H1 (cell line): ENCODE results near the gene COPS9. TPM values are rescaled to one million over a fixed set of nuclear protein-coding genes. Genes with fewer than 3 reads are reported as not detected.

Experiments used
- CTCF ChIA-PET: fragments of 300-600 bp; sonication (Branson Sonifier 250); formaldehyde crosslinking; loops from one replicate; lab custom pipeline; 2021; ENCODE audit not compliant: partially characterized antibody; lab: Charles Lee
- POLR2A ChIA-PET: fragments of 300-600 bp; sonication (Branson Sonifier 250); formaldehyde crosslinking; loops from one replicate; lab custom pipeline; 2021; ENCODE audit warnings: inconsistent platforms; ENCODE audit not compliant: partially characterized antibody; lab: Charles Lee
- DNase-seq, 2 experiments: peaks; one replicate each; pipeline versions ENCODE4 v3.0.0 to v3.0.0-alpha.2; 2010 to 2022; ENCODE audit warnings: low spot score in 2 of 2, low read depth in 1 of 2, mixed read lengths in 1 of 2
- FAIRE-seq: peaks from 2 replicates; lab custom pipeline; 2011; peaks lifted over from hg19 to GRCh38; lab: Jason Lieb, UNC
- H2AFZ ChIP-seq: 2 replicates; pipeline ENCODE4 v1.8.1; 2012; ENCODE audit warnings: low read length, inconsistent platforms
- H2AK5ac ChIP-seq: 2 replicates; pipeline ENCODE4 v1.6.1; 2013; ENCODE audit warnings: low read depth, low read length
- H2BK120ac ChIP-seq: replicated peaks from 2 replicates; pipeline ENCODE3; 2013; ENCODE audit warnings: low read depth, low read length, inconsistent platforms
- H2BK12ac ChIP-seq: 2 replicates; pipeline ENCODE4 v1.6.1; 2013; ENCODE audit warnings: low read depth, low read length
- H2BK15ac ChIP-seq: 2 replicates; pipeline ENCODE4 v1.6.1; 2013; ENCODE audit warnings: low read length
- H2BK20ac ChIP-seq: 2 replicates; pipeline ENCODE4 v1.6.1; 2013; ENCODE audit warnings: low read length
- H2BK5ac ChIP-seq: 2 replicates; pipeline ENCODE4 v1.6.1; 2013; ENCODE audit warnings: low read depth, low read length
- H3K14ac ChIP-seq: 2 replicates; pipeline ENCODE4 v1.6.1; 2013; ENCODE audit warnings: inconsistent platforms; ENCODE audit not compliant: insufficient read length
- H3K18ac ChIP-seq: 2 replicates; pipeline ENCODE4 v1.6.1; 2013; ENCODE audit warnings: low read length; ENCODE audit errors: extremely low read depth
- H3K23ac ChIP-seq: 2 replicates; pipeline ENCODE4 v1.6.1; 2013; ENCODE audit warnings: inconsistent platforms; ENCODE audit not compliant: insufficient read length
- H3K23me2 ChIP-seq: 2 replicates; pipeline ENCODE4 v1.6.1; 2013; ENCODE audit warnings: low read depth, low read length
- H3K27ac ChIP-seq: 2 replicates; pipeline ENCODE4 v1.6.1; 2011; ENCODE audit warnings: low read depth, low read length, inconsistent platforms
- H3K27me3 ChIP-seq, 4 experiments: replicated peaks in 1 of 4; 1 replicate in 1 of 4; 2 replicates in 3 of 4; pipeline versions ENCODE4 v1.6.1 to v1.8.1; 2011 to 2013; ENCODE audit warnings: low read length in 3 of 4, mild to moderate bottlenecking in 3 of 4, inconsistent platforms in 2 of 4, mixed read lengths in 2 of 4, moderate library complexity in 1 of 4; ENCODE audit not compliant: control insufficient read depth in 3 of 4, insufficient read depth in 3 of 4; ENCODE audit errors: extremely low read depth in 1 of 4
- H3K36me3 ChIP-seq, 4 experiments: 2 replicates each; pipeline versions ENCODE4 v1.6.1 to v1.8.1; 2011 to 2013; ENCODE audit warnings: mild to moderate bottlenecking in 4 of 4, low read length in 3 of 4, moderate library complexity in 2 of 4, control low read depth in 1 of 4, inconsistent platforms in 1 of 4; ENCODE audit not compliant: insufficient read depth in 4 of 4, control insufficient read depth in 2 of 4
- H3K4ac ChIP-seq: replicated peaks from 2 replicates; pipeline ENCODE3; 2013; ENCODE audit warnings: low read length, low read depth, mixed read lengths, inconsistent platforms; ENCODE audit not compliant: insufficient read length
- H3K4me1 ChIP-seq, 4 experiments: replicated peaks in 1 of 4; 1 replicate in 1 of 4; 2 replicates in 3 of 4; pipeline versions ENCODE4 v1.6.1 to v1.8.1; 2011 to 2013; ENCODE audit warnings: low read length in 3 of 4, inconsistent platforms in 2 of 4, mixed read lengths in 1 of 4; ENCODE audit not compliant: insufficient read depth in 4 of 4, control insufficient read depth in 3 of 4
- H3K4me2 ChIP-seq, 2 experiments: 2 replicates each; pipeline versions ENCODE4 v1.6.1 to v1.8.1; 2011 to 2013; ENCODE audit warnings: low read depth in 2 of 2, low read length in 2 of 2, control low read depth in 1 of 2, inconsistent platforms in 1 of 2, mild to moderate bottlenecking in 1 of 2; ENCODE audit not compliant: insufficient read depth in 1 of 2
- H3K4me3 ChIP-seq, 4 experiments: fragments of 200-600, 300-600 bp in 1 of 4; sonication (generic), shearing (Covaris generic), sonication (Bioruptor Twin) in 1 of 4; 2 replicates each; pipeline versions ENCODE4 v1.5.1 to v1.8.1; 2011 to 2016; ENCODE audit warnings: low read length in 4 of 4, low read depth in 3 of 4, control low read depth in 2 of 4, inconsistent platforms in 2 of 4, mild to moderate bottlenecking in 2 of 4, mixed read lengths in 1 of 4, moderate library complexity in 1 of 4; ENCODE audit not compliant: insufficient read depth in 2 of 4; ENCODE audit errors: extremely low read depth in 1 of 4
- H3K56ac ChIP-seq: replicated peaks from 2 replicates; pipeline ENCODE3; 2013; ENCODE audit warnings: low read depth, mild to moderate bottlenecking, mixed read lengths, low read length, inconsistent platforms; ENCODE audit not compliant: insufficient read length
- H3K79me1 ChIP-seq: 2 replicates; pipeline ENCODE4 v1.6.1; 2013; ENCODE audit warnings: low read depth, low read length, control low read depth
- H3K79me2 ChIP-seq, 2 experiments: 2 replicates each; pipeline versions ENCODE4 v1.6.1 to v1.8.1; 2012 to 2013; ENCODE audit warnings: low read length in 2 of 2, mild to moderate bottlenecking in 2 of 2, inconsistent platforms in 1 of 2; ENCODE audit not compliant: insufficient read depth in 2 of 2, control insufficient read depth in 1 of 2
- H3K9ac ChIP-seq, 4 experiments: replicated peaks in 1 of 4; 1 replicate in 1 of 4; 2 replicates in 3 of 4; pipeline versions ENCODE4 v1.6.1 to v1.8.1; 2011 to 2013; ENCODE audit warnings: low read depth in 3 of 4, low read length in 3 of 4, control low read depth in 2 of 4, mild to moderate bottlenecking in 2 of 4, moderate library complexity in 2 of 4, inconsistent platforms in 1 of 4; ENCODE audit errors: extremely low read depth in 1 of 4
- H3K9me3 ChIP-seq, 2 experiments: 2 replicates each; pipeline versions ENCODE4 v1.6.1 to v1.8.1; 2012 to 2013; ENCODE audit warnings: mild to moderate bottlenecking in 2 of 2, moderate library complexity in 2 of 2, control low read depth in 1 of 2, inconsistent platforms in 1 of 2, low read depth in 1 of 2, low read length in 1 of 2, mixed read lengths in 1 of 2; ENCODE audit not compliant: insufficient read depth in 2 of 2
- H4K20me1 ChIP-seq, 2 experiments: replicated peaks in 1 of 2; 2 replicates each; pipeline versions ENCODE3 to v1.8.1; 2011 to 2013; ENCODE audit warnings: inconsistent platforms in 2 of 2, low read length in 2 of 2, mild to moderate bottlenecking in 1 of 2; ENCODE audit not compliant: insufficient read depth in 2 of 2, control insufficient read depth in 1 of 2
- H4K5ac ChIP-seq: 2 replicates; pipeline ENCODE4 v1.6.1; 2013; ENCODE audit warnings: low read length, low read depth, mixed read lengths, inconsistent platforms; ENCODE audit not compliant: insufficient read length
- H4K8ac ChIP-seq: 2 replicates; pipeline ENCODE4 v1.8.0; 2013; ENCODE audit warnings: mild to moderate bottlenecking, moderate library complexity, low read length, inconsistent platforms; ENCODE audit not compliant: insufficient read depth; ENCODE audit errors: extremely low read depth
- H4K91ac ChIP-seq: replicated peaks from 2 replicates; pipeline ENCODE3; 2013; ENCODE audit warnings: low read length, mixed read lengths, inconsistent platforms; ENCODE audit not compliant: insufficient read length
- CREB1 ChIP-seq: IDR thresholded peaks from 2 replicates; pipeline ENCODE4 v1.6.1; 2012; ENCODE audit warnings: inconsistent platforms
- EZH2 ChIP-seq: fragments of 200-600 bp; sonication (generic); IDR thresholded peaks from 2 replicates; pipeline ENCODE4 v1.7.1; 2012; ENCODE audit warnings: low read depth, mild to moderate bottlenecking, moderate library complexity, low read length, inconsistent platforms; ENCODE audit not compliant: severe bottlenecking
- MAFK ChIP-seq: IDR thresholded peaks from 2 replicates; pipeline ENCODE4 v1.6.1; 2012; ENCODE audit warnings: low read depth, mild to moderate bottlenecking, improper control_type of control experiment, low read length
- NRF1 ChIP-seq: IDR thresholded peaks from 2 replicates; pipeline ENCODE4 v1.6.1; 2011; ENCODE audit warnings: mild to moderate bottlenecking, low read depth, low read length, improper control_type of control experiment
- SIN3A ChIP-seq, 2 experiments: IDR thresholded peaks in 1 of 2; conservative IDR thresholded peaks in 1 of 2; 2 replicates each; pipeline ENCODE4 v1.6.1; 2011 to 2012; ENCODE audit warnings: low read length in 2 of 2, improper control_type of control experiment in 1 of 2, low read depth in 1 of 2, mild to moderate bottlenecking in 1 of 2
- TAF1 ChIP-seq: IDR thresholded peaks from 2 replicates; pipeline ENCODE4 v1.6.1; 2011; ENCODE audit warnings: mild to moderate bottlenecking, low read depth, low read length
- WGBS, 2 experiments: shearing (Covaris generic) in 1 of 2; methylation state at CpG; one replicate each; pipeline versions ENCODE4 v1.1.6 to v1.1.7; 2013 to 2015; ENCODE audit warnings: low lambda C conversion rate in 2 of 2, mixed read lengths in 2 of 2, inconsistent platforms in 1 of 2, low coverage in 1 of 2, missing lambda C conversion rate in 1 of 2; ENCODE audit not compliant: insufficient replicate concordance in 2 of 2, insufficient coverage in 1 of 2, insufficient read length in 1 of 2; ENCODE audit errors: extremely low coverage in 1 of 2, missing lambda C conversion rate in 1 of 2; 5-methylcytosine and 5-hydroxymethylcytosine counted together
- polyA plus RNA-seq, 7 experiments: library from polyadenylated mRNA; depleted of rRNA in 3 of 7; stranded (reverse) in 5 of 7; unstranded in 2 of 7; fragments of >200 nt in 5 of 7; fragments of 200-250 nt in 2 of 7; gene quantifications; 1 replicate in 5 of 7; 2 replicates in 1 of 7; 4 replicates in 1 of 7; pipeline versions ENCODE4 v1.2.1 to v1.2.3, GENCODE V29; 2011 to 2013; ENCODE audit warnings: missing spikeins in 2 of 7, mixed read lengths in 2 of 7
- total RNA-seq: library from RNA; stranded (reverse); fragmentation: NEBNext Ultra II Directional; extraction: Animal tissue kit (Norgen Biotek cat#: 25700); gene quantifications from 2 replicates; pipeline ENCODE4 v1.2.1, GENCODE V29; 2021

COPS9 gene
- total and polyA plus RNA-seq, 2 of the 8 experiments (the other 6 are each of a cell fraction or from before 2014, with no cell fraction given): 154 to 234 TPM

DNA sequence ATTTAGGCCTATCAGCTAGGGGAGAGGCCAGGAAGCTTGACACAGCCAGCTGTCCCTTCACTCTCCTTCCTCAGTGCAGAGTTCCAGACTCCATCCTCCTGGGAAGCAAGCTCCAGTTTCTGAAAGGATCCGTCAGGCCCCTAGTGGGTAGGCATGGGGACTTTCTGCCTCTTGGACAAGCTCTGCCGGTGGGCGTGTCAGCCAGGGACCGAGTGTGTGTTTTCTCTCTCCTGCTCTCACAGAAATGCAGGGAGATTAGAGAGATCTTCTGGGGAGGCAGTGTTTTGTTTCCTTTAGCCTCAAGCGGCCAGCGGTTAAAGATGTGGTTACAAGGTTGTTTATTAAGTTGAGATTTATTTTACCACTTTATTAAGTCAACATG is 34.2 kb upstream of the COPS9 start:
- H3K14ac ChIP-seq: no peak overlapping the region

More for the DNA sequence above, 34.2 kb upstream of the COPS9 start:
- no peak overlapping the region for H2AFZ ChIP-seq
- no peaks in the 10 kb centered on the region for H4K20me1 ChIP-seq
- no peak overlapping the region for H3K4ac ChIP-seq
- CTCF ChIA-PET: no interaction called here
- H4K8ac ChIP-seq: 0 out of 2 replicates have a peak overlapping the region, but pooled peaks have one; percentile 71
- no peak overlapping the region for H2BK20ac ChIP-seq
- POLR2A ChIA-PET: no interaction called here
- no peak overlapping the region for H2AK5ac ChIP-seq
- no peak overlapping the region for H2BK12ac ChIP-seq
- FAIRE-seq (no peak), DNase-seq (no peak)
- WGBS, 2 experiments: 80% methylated on average over 6 of the region's 6 CpGs; no CpG with 5 or more reads in 1 of the 2 experiments
- H4K5ac ChIP-seq: no peak overlapping the region
- H2BK15ac ChIP-seq: no peak overlapping the region
- H2BK120ac ChIP-seq: no peak overlapping the region
- no peak overlapping the region for H2BK5ac ChIP-seq
- no peak overlapping the region for H4K91ac ChIP-seq
- no peak overlapping the region for H3K4me2 ChIP-seq
- H3K9me3 ChIP-seq: no peaks in the 10 kb centered on the region; a peak in 1 of 4 replicates
- H3K56ac ChIP-seq: no peak overlapping the region
- H3K27ac ChIP-seq: no peak overlapping the region
- H3K4me1 ChIP-seq: no peaks in the 10 kb centered on the region
- H3K79me1 ChIP-seq: no peaks in the 10 kb centered on the region
- TF ChIP-seq SIN3A (conservative IDR thresholded peaks at IDR 0.05 in 1 of 2, IDR thresholded peaks at IDR 0.05 in 1 of 2; ENCODE audit: low read depth in 1 of 2, low read length in 2 of 2) (no peak), TAF1 (no peak), NRF1 (no peak), CREB1 (no peak), MAFK (no peak), EZH2 (no peak)
- H3K36me3 ChIP-seq: no peaks in the 10 kb centered on the region
- H3K23me2 ChIP-seq: no peaks in the 10 kb centered on the region; the same call in 1 of the 2 replicates
- no peaks in the 10 kb centered on the region for H3K27me3 ChIP-seq
- no peak overlapping the region for H3K23ac ChIP-seq
- no peaks in the 10 kb centered on the region for H3K79me2 ChIP-seq
- no peak overlapping the region for H3K9ac ChIP-seq
- H3K4me3 ChIP-seq: no peak overlapping the region
- H3K18ac ChIP-seq: no peak overlapping the region
